H9 (cell line): ENCODE data around the gene KCTD19. TPM values are rescaled to one million over a fixed set of nuclear protein-coding genes. Genes with fewer than 3 reads are reported as not detected.
A peak's percentile ranks its signal among the peaks of the same experiment; 100 is the strongest.

Experiments used
- DNase-seq: peaks from one replicate; pipeline ENCODE4 v3.0.0-alpha.2; 2017
- H2AFZ ChIP-seq: one replicate; pipeline ENCODE4 v1.6.1; 2013; ENCODE audit warnings: mild to moderate bottlenecking, low read length, control low read depth, moderate library complexity
- H2AK5ac ChIP-seq: 2 replicates; pipeline ENCODE4 v1.6.1; 2013; ENCODE audit warnings: low read length, control low read depth, mixed read lengths; ENCODE audit not compliant: insufficient read length
- H2BK120ac ChIP-seq: one replicate; pipeline ENCODE4 v1.6.1; 2013; ENCODE audit warnings: low read depth, mild to moderate bottlenecking, low read length, control low read depth, inconsistent platforms; ENCODE audit not compliant: poor library complexity, severe bottlenecking
- H2BK12ac ChIP-seq: 2 replicates; pipeline ENCODE4 v1.6.1; 2013; ENCODE audit warnings: low read length, control low read depth, mixed read lengths, low read depth; ENCODE audit not compliant: insufficient read length
- H2BK15ac ChIP-seq: 2 replicates; pipeline ENCODE4 v1.6.1; 2013; ENCODE audit warnings: low read depth, low read length, control low read depth
- H2BK20ac ChIP-seq: one replicate; pipeline ENCODE4 v1.6.1; 2013; ENCODE audit warnings: low read depth, mild to moderate bottlenecking, low read length, control low read depth, inconsistent platforms; ENCODE audit not compliant: poor library complexity, severe bottlenecking
- H2BK5ac ChIP-seq: 2 replicates; pipeline ENCODE4 v1.6.1; 2013; ENCODE audit warnings: low read length, control low read depth, mixed read lengths; ENCODE audit not compliant: insufficient read length
- H3K14ac ChIP-seq: 2 replicates; pipeline ENCODE4 v1.6.1; 2013; ENCODE audit warnings: low read length, control low read depth; ENCODE audit not compliant: insufficient read depth
- H3K18ac ChIP-seq: 2 replicates; pipeline ENCODE4 v1.6.1; 2013; ENCODE audit warnings: low read depth, mild to moderate bottlenecking, mixed read lengths, low read length, control low read depth; ENCODE audit not compliant: insufficient read length
- H3K23ac ChIP-seq: 2 replicates; pipeline ENCODE4 v1.6.1; 2013; ENCODE audit warnings: low read length, control low read depth, mixed read lengths, low read depth; ENCODE audit not compliant: insufficient read length
- H3K23me2 ChIP-seq: 2 replicates; pipeline ENCODE4 v1.6.1; 2013; ENCODE audit warnings: low read depth, mild to moderate bottlenecking, mixed read lengths, low read length, control low read depth; ENCODE audit not compliant: insufficient read length, poor library complexity, severe bottlenecking
- H3K27ac ChIP-seq: 2 replicates; pipeline ENCODE4 v1.5.1; 2013; ENCODE audit warnings: low read length, control low read depth, mixed read lengths, low read depth; ENCODE audit not compliant: insufficient read length
- H3K27me3 ChIP-seq: 2 replicates; pipeline ENCODE4 v1.6.1; 2013; ENCODE audit warnings: low read length, control low read depth, inconsistent platforms; ENCODE audit not compliant: insufficient read depth
- H3K4ac ChIP-seq: 2 replicates; pipeline ENCODE4 v1.6.1; 2013; ENCODE audit warnings: low read depth, mild to moderate bottlenecking, control low read depth, inconsistent platforms, low read length, moderate library complexity
- H3K4me1 ChIP-seq: 2 replicates; pipeline ENCODE4 v1.6.1; 2013; ENCODE audit warnings: low read length, control low read depth, inconsistent platforms; ENCODE audit not compliant: insufficient read depth
- H3K4me2 ChIP-seq: 2 replicates; pipeline ENCODE4 v1.6.1; 2013; ENCODE audit warnings: low read length, control low read depth, mixed read lengths; ENCODE audit not compliant: insufficient read length, insufficient read depth
- H3K56ac ChIP-seq: 2 replicates; pipeline ENCODE4 v1.6.1; 2013; ENCODE audit warnings: low read depth, mild to moderate bottlenecking, mixed read lengths, low read length, control low read depth; ENCODE audit not compliant: insufficient read length
- H3K79me1 ChIP-seq: 2 replicates; pipeline ENCODE4 v1.6.1; 2013; ENCODE audit warnings: low read depth, mild to moderate bottlenecking, moderate library complexity, low read length, control low read depth, inconsistent platforms; ENCODE audit not compliant: insufficient read depth, poor library complexity, severe bottlenecking
- H3K79me2 ChIP-seq: 2 replicates; pipeline ENCODE4 v1.6.1; 2013; ENCODE audit warnings: low read length, control low read depth, inconsistent platforms; ENCODE audit not compliant: insufficient read depth
- H3K9ac ChIP-seq: 2 replicates; pipeline ENCODE4 v1.6.1; 2013; ENCODE audit warnings: low read length, control low read depth, mixed read lengths; ENCODE audit not compliant: insufficient read length; ENCODE audit errors: extremely low read depth
- H3K9me3 ChIP-seq: one replicate; pipeline ENCODE4 v1.6.1; 2013; ENCODE audit warnings: low read depth, low read length, inconsistent platforms; ENCODE audit not compliant: control insufficient read depth
- H3T11ph ChIP-seq: one replicate; pipeline ENCODE4 v1.6.1; 2013; ENCODE audit warnings: mild to moderate bottlenecking, low read length, control low read depth, inconsistent platforms
- H4K20me1 ChIP-seq: one replicate; pipeline ENCODE4 v1.6.1; 2013; ENCODE audit not compliant: control insufficient read depth, insufficient read length, insufficient read depth
- H4K5ac ChIP-seq: 2 replicates; pipeline ENCODE4 v1.6.1; 2013; ENCODE audit warnings: low read depth, mild to moderate bottlenecking, mixed read lengths, low read length, control low read depth; ENCODE audit not compliant: insufficient read length
- H4K8ac ChIP-seq: replicated peaks from 2 replicates; pipeline ENCODE4 v1.6.1; 2013; ENCODE audit warnings: low read length, control low read depth, mixed read lengths, low read depth; ENCODE audit not compliant: insufficient read length
- H4K91ac ChIP-seq: 2 replicates; pipeline ENCODE4 v1.6.1; 2013; ENCODE audit warnings: low read depth, mild to moderate bottlenecking, moderate library complexity, mixed read lengths, low read length, control low read depth; ENCODE audit not compliant: insufficient read length
- H3K27ac Mint-ChIP-seq, 3 experiments: 2 replicates in 2 of 3; 3 replicates in 1 of 3; pipeline ENCODE4 v1.8.0; 2020 to 2021; ENCODE audit warnings: mixed read lengths in 3 of 3, mild to moderate bottlenecking in 1 of 3, moderate library complexity in 1 of 3
- H3K27me3 Mint-ChIP-seq: 2 replicates; pipeline ENCODE4 v1.8.0; 2021; ENCODE audit warnings: low read depth, mild to moderate bottlenecking, moderate library complexity, mixed read lengths
- H3K36me3 Mint-ChIP-seq, 3 experiments: 2 replicates in 2 of 3; 3 replicates in 1 of 3; pipeline ENCODE4 v1.8.0; 2020 to 2021; ENCODE audit warnings: low read depth in 3 of 3, mixed read lengths in 3 of 3; ENCODE audit not compliant: insufficient read depth in 1 of 3
- H3K4me1 Mint-ChIP-seq, 2 experiments: 2 replicates each; pipeline ENCODE4 v1.8.0; 2020; ENCODE audit warnings: mixed read lengths in 2 of 2
- H3K4me3 Mint-ChIP-seq, 2 experiments: 2 replicates in 1 of 2; 3 replicates in 1 of 2; pipeline ENCODE4 v1.8.0; 2020 to 2021; ENCODE audit warnings: mild to moderate bottlenecking in 2 of 2, mixed read lengths in 2 of 2, moderate library complexity in 1 of 2
- H3K9me3 Mint-ChIP-seq, 2 experiments: 2 replicates in 1 of 2; 3 replicates in 1 of 2; pipeline ENCODE4 v1.8.0; 2020; ENCODE audit warnings: mild to moderate bottlenecking in 2 of 2, mixed read lengths in 2 of 2, moderate library complexity in 1 of 2
- WGBS: extraction: QIAGEN DNeasy Blood & Tissue Kit; methylation state at CpG from one replicate; pipeline ENCODE4 v1.1.7; 2013; ENCODE audit warnings: missing lambda C conversion rate, low lambda C conversion rate, mixed read lengths; ENCODE audit not compliant: insufficient read length; ENCODE audit errors: extremely low coverage; 5-methylcytosine and 5-hydroxymethylcytosine counted together
- total RNA-seq: library from RNA; stranded (reverse); gene quantifications from 2 replicates; pipeline ENCODE4 v1.2.1, GENCODE V29; 2021
- TF ChIP-seq, protein P1 (sequence below): fragments of 200-600 bp; sonication (generic); conservative IDR thresholded peaks from 3 replicates; pipeline ENCODE4 v1.8.0; 2021; ENCODE audit warnings: antibody characterized with exemption, mild to moderate bottlenecking

The KCTD19 gene
- total RNA-seq, 1 experiment from 2014 or later = 0.13 TPM

- Histone ChIP-seq H3T11ph (no peak overlapping the region), H3K27ac (no peak overlapping the region)
Measured at GRCh38 chr16:67244387-67245185, 82.0 kb downstream of the KCTD19 start.

More at GRCh38 chr16:67244387-67245185, 82.0 kb downstream of the KCTD19 start:
- peak overlapping the region in 1 of 3 experiments; percentile 83; a peak in 2 of 7 replicates for H3K27ac Mint-ChIP-seq
- no peaks in the 10 kb centered on the region for H3K9me3 ChIP-seq
- H3K4me3 Mint-ChIP-seq = peak overlapping the region; percentile 86 to 94
- H3K27me3 Mint-ChIP-seq = peaks cover 14% of the 10 kb centered on the region
- H3K9me3 Mint-ChIP-seq = no peaks in the 10 kb centered on the region
- H3K4me2 ChIP-seq = no peak overlapping the region
- H3K79me1 ChIP-seq = peaks cover 4% of the 10 kb centered on the region
- H3K23ac ChIP-seq = no peak overlapping the region
- H3K56ac ChIP-seq = no peak overlapping the region
- H4K91ac ChIP-seq = no peak overlapping the region
- H3K14ac ChIP-seq = no peak overlapping the region
- H2BK12ac ChIP-seq = no peak overlapping the region
- peaks cover 0 to 6% (median 0%) of the 10 kb centered on the region in 3 experiments; a peak in 4 of 7 replicates for H3K36me3 Mint-ChIP-seq
- WGBS = no CpG with 5 or more reads among the region's 5 CpGs
- no peak overlapping the region for H2BK120ac ChIP-seq
- no peak overlapping the region for H2BK20ac ChIP-seq
- no peak for DNase-seq
- H4K8ac ChIP-seq = no peak overlapping the region
- H2AK5ac ChIP-seq = no peak overlapping the region
- H3K79me2 ChIP-seq = no peaks in the 10 kb centered on the region; the same call in 1 of the 2 replicates
- peaks cover 15% of the 10 kb centered on the region; the same call in 1 of the 2 replicates for H3K4me1 ChIP-seq
- H3K4ac ChIP-seq = no peak overlapping the region
- no peaks in the 10 kb centered on the region for H3K27me3 ChIP-seq
- peaks cover 3% of the 10 kb centered on the region for H4K20me1 ChIP-seq
- TF ChIP-seq, protein P1, sequence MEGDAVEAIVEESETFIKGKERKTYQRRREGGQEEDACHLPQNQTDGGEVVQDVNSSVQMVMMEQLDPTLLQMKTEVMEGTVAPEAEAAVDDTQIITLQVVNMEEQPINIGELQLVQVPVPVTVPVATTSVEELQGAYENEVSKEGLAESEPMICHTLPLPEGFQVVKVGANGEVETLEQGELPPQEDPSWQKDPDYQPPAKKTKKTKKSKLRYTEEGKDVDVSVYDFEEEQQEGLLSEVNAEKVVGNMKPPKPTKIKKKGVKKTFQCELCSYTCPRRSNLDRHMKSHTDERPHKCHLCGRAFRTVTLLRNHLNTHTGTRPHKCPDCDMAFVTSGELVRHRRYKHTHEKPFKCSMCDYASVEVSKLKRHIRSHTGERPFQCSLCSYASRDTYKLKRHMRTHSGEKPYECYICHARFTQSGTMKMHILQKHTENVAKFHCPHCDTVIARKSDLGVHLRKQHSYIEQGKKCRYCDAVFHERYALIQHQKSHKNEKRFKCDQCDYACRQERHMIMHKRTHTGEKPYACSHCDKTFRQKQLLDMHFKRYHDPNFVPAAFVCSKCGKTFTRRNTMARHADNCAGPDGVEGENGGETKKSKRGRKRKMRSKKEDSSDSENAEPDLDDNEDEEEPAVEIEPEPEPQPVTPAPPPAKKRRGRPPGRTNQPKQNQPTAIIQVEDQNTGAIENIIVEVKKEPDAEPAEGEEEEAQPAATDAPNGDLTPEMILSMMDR = no peak
- no peak overlapping the region for H2AFZ ChIP-seq
- H4K5ac ChIP-seq = no peak overlapping the region
- H3K18ac ChIP-seq = no peak overlapping the region
- no peak overlapping the region for H3K9ac ChIP-seq
- H2BK15ac ChIP-seq = no peak overlapping the region
- peaks cover 34 to 44% of the 10 kb centered on the region in 2 experiments for H3K4me1 Mint-ChIP-seq
- H3K23me2 ChIP-seq = peaks cover 31% of the 10 kb centered on the region
- H2BK5ac ChIP-seq = no peak overlapping the region
